HEK293T (cell line): Measurements from ENCODE around the gene CDK5R1.
A peak's percentile ranks its signal among the peaks of the same experiment; 100 is the strongest.

ENCODE experiments used
- ARNT ChIP-seq: fragments of 450-650 bp; IDR thresholded peaks from 2 replicates; pipeline ENCODE4 v1.6.1; 2017; ENCODE audit warnings: mild to moderate bottlenecking
- BHLHE40 ChIP-seq: fragments of 450-650 bp; IDR thresholded peaks from 2 replicates; pipeline ENCODE4 v1.6.1; 2016; ENCODE audit warnings: mild to moderate bottlenecking, moderate library complexity, borderline replicate concordance
- ELF4 ChIP-seq: fragments of 450-650 bp; IDR thresholded peaks from 2 replicates; pipeline ENCODE4 v1.6.1; 2017; ENCODE audit warnings: antibody characterized with exemption
- FOXA1 ChIP-seq: fragments of 450-650 bp; IDR thresholded peaks from 2 replicates; pipeline ENCODE4 v1.6.1; 2016; ENCODE audit warnings: mild to moderate bottlenecking
- FOXM1 ChIP-seq: fragments of 450-650 bp; IDR thresholded peaks from 2 replicates; pipeline ENCODE4 v1.6.1; 2017; ENCODE audit warnings: mild to moderate bottlenecking, borderline replicate concordance
- L3MBTL2 ChIP-seq: fragments of 450-650 bp; conservative IDR thresholded peaks from 2 replicates; pipeline ENCODE4 v1.6.1; 2016; ENCODE audit warnings: mild to moderate bottlenecking
- LEF1 ChIP-seq: fragments of 450-650 bp; IDR thresholded peaks from 2 replicates; pipeline ENCODE4 v1.6.1; 2017; ENCODE audit warnings: mild to moderate bottlenecking, borderline replicate concordance
- SP1 ChIP-seq: fragments of 450-650 bp; IDR thresholded peaks from 2 replicates; pipeline ENCODE4 v1.6.1; 2017
- SUZ12 ChIP-seq: fragments of 450-650 bp; IDR thresholded peaks from 2 replicates; pipeline ENCODE4 v1.6.1; 2016; ENCODE audit warnings: mild to moderate bottlenecking
- TARDBP ChIP-seq: fragments of 450-650 bp; IDR thresholded peaks from 2 replicates; pipeline ENCODE4 v1.6.1; 2016
- ZNF384 ChIP-seq: fragments of 450-650 bp; IDR thresholded peaks from 2 replicates; pipeline ENCODE4 v1.6.1; 2016

DNA sequence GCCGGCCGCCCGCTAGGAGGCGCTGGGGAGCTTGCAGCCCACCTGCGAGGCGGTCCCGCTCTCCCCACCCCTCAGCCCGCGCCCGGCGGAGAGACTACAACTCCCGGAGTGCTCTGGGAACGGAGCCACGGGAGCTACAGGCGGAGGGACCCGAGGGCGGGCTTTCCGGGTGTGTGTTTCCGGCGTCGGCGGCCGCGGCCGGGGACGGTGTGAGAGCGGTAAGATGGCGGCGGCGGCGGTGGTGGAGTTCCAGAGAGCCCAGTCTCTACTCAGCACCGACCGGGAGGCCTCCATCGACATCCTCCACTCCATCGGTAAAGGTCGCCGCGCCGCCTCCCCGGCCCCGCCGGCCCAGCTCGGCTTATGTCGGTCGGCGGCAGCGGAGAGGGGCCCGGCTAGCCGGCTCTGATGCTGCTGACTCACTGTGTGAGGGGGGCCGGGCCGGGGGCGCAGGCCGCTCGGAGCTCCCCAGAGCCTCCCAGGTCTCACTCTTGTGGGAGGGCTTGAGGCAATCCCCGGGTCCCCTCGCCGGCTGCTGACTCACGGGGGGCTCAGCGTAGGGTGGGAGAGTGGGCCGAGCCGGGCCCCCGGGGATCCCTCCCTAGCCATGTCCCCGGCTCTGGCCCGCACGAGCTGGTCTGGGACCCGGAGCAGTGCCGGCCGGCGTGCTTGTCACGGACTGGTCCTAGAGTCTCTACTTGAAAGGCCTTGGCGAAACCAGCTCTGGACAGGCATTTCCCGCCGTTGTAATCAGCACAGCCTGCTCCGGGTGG, 42.3 kb upstream of the CDK5R1 start, which contains the start of gene PSMD11:
- no peak for TF ChIP-seq SP1
- TF ChIP-seq ELF4 = peak; percentile 29; the same call in 1 of the 2 replicates
- no peak for TF ChIP-seq L3MBTL2
- TF ChIP-seq BHLHE40 = no peak
- no peak for TF ChIP-seq TARDBP
- TF ChIP-seq FOXM1 = no peak
- TF ChIP-seq FOXA1 = no peak
- TF ChIP-seq SUZ12 = no peak
- TF ChIP-seq ARNT = no peak
- TF ChIP-seq LEF1 = no peak; the same call in 1 of the 2 replicates
- TF ChIP-seq ZNF384 = no peak
